Measurements from ENCODE around the gene ISCU.
"Not testable (repeated sequence)": the region's sequence is repeated elsewhere in the genome, so short reads cannot be mapped to it uniquely, and the experiment has no call there.

The ISCU gene

DNA sequence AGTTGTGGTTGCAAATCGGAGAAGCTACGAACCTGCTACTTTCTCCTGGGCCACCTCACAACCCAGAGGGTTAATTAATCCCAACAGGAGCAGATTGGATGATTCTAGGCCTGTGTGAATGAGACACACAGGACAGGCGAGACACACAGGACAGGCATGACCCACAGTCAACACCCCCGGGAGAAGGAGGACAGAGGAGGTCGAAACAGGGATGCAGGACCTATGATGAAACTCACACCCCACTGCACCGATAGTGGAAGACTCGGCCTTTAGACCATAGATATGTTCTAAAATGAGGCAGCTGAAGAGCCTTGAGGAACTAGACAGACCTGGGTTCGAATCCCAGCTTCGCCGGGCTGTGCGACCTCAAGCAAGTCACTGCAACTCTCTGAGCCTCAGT lies 23.9 kb downstream of the ISCU start:
- H3K4me3 ChIP-seq (ENCODE audit: low read depth, low read length) = no peak overlapping the region
- no peak for DNase-seq (ENCODE audit: low read depth)
- TF ChIP-seq CTCF (IDR thresholded peaks at IDR 0.05; ENCODE audit: insufficient read depth, low read depth, low read length, missing control alignments) = no peak

DNA sequence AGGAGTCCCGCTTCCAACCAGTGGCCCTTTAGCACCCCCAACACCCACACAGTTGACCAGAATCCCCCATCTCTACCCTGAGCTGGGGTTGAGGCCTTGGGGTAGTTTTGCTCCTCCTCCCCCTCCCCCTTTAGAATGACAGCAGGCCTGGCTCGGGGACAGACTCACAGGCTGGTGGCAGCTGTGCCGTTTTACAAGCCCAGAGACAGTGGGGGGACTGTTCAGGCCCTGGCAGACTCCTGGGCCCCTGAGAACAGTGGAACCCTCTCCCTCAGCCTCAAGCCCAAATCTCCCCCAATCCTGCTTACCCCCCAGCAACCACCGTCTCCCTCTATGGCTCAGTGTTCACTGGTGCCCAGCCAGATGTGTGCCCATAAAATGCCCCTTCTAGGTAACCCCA lies 25.4 kb downstream of the ISCU start:
- H3K4me3 ChIP-seq (ENCODE audit: low read depth, low read length) = no peak overlapping the region
- no peak for DNase-seq (ENCODE audit: low read depth)
- TF ChIP-seq CTCF (IDR thresholded peaks at IDR 0.05; ENCODE audit: insufficient read depth, low read depth, low read length, missing control alignments) = no peak

- no peak overlapping the region for H3K4me3 ChIP-seq (ENCODE audit: low read depth, low read length)
- no peak for DNase-seq (ENCODE audit: low read depth)
- no peak for TF ChIP-seq CTCF (IDR thresholded peaks at IDR 0.05; ENCODE audit: insufficient read depth, low read depth, low read length, missing control alignments)
Measured at GRCh38 chr12:108589028-108589839, 26.8 kb downstream of the ISCU start.

DNA sequence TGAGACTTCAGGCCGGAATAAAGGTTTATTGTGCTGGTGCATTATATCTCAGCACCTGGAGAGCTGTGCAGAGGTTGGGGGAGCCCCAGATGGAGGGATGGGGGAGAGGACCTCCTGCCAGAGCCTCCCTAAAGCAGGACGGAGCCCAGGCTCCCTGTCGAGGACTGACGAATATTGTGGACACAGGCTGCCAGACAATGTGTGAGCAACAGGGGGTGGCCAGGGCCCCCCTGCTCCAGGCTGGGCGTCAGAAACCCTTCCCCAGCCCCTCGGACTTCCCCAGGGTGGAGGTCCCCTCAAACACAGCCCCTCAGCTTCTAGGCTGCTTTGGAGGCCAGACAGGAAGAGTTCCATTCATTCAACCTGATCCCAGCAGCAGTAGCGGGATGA lies 27.4 kb downstream of the ISCU start:
- no peak overlapping the region for H3K4me3 ChIP-seq (ENCODE audit: low read depth, low read length)
- DNase-seq (ENCODE audit: low read depth) = no peak
- TF ChIP-seq CTCF (IDR thresholded peaks at IDR 0.05; ENCODE audit: insufficient read depth, low read depth, low read length, missing control alignments) = no peak

- DNase-seq (ENCODE audit: low read depth); H3K4me3 ChIP-seq (ENCODE audit: low read depth, low read length): not testable (repeated sequence)
Measured at GRCh38 chr12:108590463-108590862, 28.1 kb downstream of the ISCU start.

DNA sequence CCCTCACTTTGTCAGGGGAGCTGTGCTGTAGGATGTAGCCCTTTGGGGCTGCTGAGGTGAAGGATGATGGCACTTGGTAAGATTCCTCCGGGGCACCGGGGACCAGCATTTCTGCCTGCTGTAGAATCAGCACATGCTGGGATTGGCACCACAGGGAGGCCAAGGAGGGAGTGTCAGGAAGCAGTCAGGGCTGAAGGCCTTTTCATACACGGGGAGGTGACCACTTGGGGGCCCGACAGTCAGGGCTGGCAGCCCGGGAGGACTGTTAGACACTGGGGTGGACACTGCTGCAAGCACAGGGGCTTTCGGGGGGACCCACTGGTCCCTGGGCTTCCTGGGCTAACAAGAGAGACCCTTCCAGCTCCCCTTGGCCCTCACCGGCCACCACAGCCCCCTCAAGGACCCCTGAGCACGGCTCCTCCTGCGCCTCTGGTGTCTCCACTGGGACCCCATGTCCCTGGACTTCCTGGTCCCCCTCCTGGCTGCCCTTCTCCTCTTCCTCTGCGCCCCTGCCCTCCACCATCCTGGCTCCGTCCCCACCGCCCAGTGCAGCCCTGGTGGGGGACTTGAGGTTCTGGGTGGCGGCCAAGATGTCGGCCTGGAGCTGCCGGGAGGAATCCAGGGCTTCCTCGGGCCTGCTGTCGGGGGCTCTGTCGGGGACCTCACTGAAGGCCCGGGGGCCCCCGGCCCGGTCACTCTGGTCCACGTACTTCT lies 29.0 kb downstream of the ISCU start:
- DNase-seq (ENCODE audit: low read depth) = no peak
- no peak for TF ChIP-seq CTCF (IDR thresholded peaks at IDR 0.05; ENCODE audit: insufficient read depth, low read depth, low read length, missing control alignments)
- no peak overlapping the region for H3K4me3 ChIP-seq (ENCODE audit: low read depth, low read length)

DNA sequence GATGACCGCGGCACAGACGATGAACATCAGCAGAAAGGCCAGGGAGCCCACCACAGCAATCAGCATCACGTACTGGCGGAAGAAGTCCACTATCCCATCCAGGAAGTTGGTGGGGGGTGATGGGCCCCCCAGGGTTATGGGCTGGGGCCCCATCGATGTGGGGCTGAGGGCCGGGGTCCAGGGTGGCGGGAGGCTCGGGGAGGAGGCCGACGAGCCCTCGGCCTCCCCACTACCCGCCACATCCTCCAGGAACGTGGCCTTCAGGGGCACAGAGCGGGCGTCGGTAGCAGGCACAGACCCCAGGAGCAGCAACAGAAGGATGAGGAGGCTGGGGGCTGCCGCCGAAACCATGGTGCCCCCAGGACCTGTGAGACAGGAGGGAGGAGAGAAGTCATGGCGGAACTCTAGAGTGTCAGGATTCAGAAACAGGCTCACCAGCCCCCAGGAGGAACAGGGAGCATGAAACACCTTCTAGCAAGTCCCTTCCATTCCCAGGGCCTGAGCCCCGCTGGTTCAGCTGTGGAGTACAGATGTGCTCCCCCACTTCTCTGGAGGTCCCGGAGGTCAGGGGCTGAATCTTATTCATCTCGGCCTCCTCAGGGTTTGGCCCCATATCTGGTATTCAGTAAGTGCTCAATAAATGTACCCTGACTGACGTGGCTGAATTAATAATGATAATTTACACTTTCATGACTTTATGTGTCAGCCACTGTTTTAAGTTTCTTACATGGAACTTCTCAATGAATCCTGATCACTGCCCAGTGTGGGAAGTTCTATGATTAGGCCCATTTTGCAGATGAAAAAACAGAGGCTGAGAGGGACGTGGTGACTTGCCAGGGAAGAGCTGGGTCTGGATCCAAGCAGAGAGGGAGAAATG lies 29.9 kb downstream of the ISCU start:
- no peak overlapping the region for H3K4me3 ChIP-seq (ENCODE audit: low read depth, low read length)
- TF ChIP-seq CTCF (IDR thresholded peaks at IDR 0.05; ENCODE audit: insufficient read depth, low read depth, low read length, missing control alignments) = no peak
- no peak for DNase-seq (ENCODE audit: low read depth)
